ENCODE data around the gene FZD7.

Gene FZD7

DNA sequence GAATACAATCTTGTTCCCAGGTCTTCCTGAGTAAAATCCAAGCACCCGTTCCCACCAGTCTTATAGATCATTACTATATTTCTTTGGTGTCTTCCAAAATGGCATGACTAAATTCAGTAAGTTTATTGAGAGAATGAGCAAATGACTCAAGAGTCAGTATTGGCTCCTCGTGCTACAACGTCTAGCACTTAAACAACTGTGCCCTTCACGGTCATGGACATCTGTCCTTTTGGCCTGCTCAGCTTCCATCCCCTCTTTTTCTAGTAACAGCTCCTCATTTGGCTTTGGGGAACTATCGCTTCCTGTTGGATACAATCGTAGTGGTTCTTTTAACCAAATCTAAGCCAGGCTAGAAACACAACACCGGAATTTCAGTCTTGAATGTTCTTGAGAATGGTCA lies 24.1 kb upstream of the FZD7 start:
- DNase-seq (ENCODE audit: extremely low read depth in 1 of 2, low read depth in 1 of 2) = no peak

DNA sequence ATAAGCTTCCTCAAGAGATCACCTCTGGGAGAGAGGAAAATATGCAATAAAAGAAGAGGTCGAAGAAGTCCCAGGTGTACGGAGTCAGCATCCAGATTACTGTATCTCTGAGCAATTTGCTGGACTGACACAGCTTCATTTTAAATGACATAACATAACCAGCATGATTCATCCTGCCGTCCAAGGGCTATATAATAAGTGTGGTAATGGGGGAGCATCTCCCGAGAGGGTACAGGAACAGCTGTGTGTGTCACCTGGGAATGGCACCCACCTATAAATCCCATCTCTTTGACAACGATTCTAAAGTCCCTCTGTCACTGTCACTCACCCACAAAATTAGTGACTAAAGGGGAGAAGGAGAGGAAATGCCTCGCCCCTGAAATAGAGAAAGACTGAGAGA lies 19.3 kb upstream of the FZD7 start:
- DNase-seq (ENCODE audit: extremely low read depth in 1 of 2, low read depth in 1 of 2) = no peak

- no peak for DNase-seq (ENCODE audit: extremely low read depth in 1 of 2, low read depth in 1 of 2)
Measured at GRCh38 chr2:202014759-202015211, 18.9 kb upstream of the FZD7 start.

DNA sequence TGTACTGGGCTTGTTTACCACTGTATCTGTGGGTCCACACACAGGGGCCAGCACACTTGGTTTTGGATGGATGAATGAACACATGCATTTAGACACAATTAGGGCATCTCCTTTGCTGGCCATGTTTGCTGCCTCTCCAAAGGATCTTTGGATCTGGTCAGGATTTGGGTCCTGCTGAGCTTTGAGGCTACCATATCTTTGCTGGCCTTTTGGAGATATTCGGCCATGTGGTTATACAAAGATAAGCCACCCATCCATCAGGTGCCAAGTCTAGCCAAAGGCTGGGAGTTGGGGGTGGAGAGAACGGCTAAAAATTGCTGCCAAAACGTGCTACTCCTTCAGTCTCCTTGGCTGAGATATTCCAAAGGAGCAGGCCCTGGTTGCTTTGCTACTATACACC lies 18.2 kb upstream of the FZD7 start:
- no peak for DNase-seq (ENCODE audit: extremely low read depth in 1 of 2, low read depth in 1 of 2)

DNA sequence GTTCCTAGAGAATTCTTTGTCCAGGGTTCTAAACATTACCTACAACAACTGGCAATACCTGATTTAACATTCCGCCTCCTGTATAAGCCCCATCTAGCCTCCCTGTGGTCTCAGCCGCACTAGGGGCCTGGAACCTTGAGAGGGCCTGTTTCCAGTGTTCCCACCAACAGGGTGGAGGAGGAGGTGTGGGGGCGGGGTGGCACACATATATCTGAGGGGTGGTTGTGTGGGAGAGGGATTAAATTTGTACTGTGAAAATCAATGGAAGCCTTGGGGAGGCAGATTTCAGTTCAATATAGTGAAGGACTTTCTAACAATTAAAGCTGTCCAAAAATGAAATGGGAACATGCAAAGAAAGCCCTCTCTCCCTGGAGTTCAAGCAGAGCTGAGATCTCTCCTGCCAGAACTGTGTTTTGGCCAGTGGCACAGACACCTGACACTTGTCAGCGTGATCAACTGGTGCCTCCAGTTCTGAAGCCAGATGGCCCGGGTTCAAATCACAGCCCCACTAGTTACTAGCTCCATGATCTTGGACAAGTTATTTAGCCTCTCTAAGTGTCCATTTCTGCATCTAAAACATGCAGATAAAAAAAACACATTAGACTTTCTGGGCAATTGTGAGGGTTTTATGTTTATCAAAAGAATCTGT lies 17.0 kb upstream of the FZD7 start:
- no peak for DNase-seq (ENCODE audit: extremely low read depth in 1 of 2, low read depth in 1 of 2)

DNA sequence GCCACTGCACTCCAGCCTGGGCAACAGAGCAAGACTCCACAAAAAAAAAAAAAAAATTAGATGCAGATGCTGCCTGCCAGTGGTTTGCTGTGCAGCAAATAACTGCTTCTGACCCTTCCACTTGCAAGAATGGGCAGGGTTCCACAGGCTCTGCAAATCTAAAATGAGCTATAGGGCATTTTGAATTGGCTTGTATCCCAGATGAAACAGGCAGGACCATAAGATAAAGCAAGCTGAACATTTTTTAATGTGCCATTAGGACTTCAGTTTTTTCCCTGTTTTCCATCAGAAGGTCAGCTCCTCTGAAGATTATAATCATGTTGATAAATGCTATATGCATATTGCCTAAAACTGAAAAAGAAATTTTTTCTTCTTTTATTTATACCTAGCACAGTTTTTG lies 15.7 kb upstream of the FZD7 start:
- DNase-seq (ENCODE audit: extremely low read depth in 1 of 2, low read depth in 1 of 2) = no peak

- DNase-seq (ENCODE audit: extremely low read depth in 1 of 2, low read depth in 1 of 2) = no peak
Measured at GRCh38 chr2:202018950-202019349, 14.7 kb upstream of the FZD7 start.

GRCh38 chr2:202019689-202020450 lies 13.8 kb upstream of the FZD7 start:
- no peak for DNase-seq (ENCODE audit: extremely low read depth in 1 of 2, low read depth in 1 of 2)

- DNase-seq (ENCODE audit: extremely low read depth in 1 of 2, low read depth in 1 of 2) = no peak
Measured at GRCh38 chr2:202022755-202023154, 10.9 kb upstream of the FZD7 start.

DNA sequence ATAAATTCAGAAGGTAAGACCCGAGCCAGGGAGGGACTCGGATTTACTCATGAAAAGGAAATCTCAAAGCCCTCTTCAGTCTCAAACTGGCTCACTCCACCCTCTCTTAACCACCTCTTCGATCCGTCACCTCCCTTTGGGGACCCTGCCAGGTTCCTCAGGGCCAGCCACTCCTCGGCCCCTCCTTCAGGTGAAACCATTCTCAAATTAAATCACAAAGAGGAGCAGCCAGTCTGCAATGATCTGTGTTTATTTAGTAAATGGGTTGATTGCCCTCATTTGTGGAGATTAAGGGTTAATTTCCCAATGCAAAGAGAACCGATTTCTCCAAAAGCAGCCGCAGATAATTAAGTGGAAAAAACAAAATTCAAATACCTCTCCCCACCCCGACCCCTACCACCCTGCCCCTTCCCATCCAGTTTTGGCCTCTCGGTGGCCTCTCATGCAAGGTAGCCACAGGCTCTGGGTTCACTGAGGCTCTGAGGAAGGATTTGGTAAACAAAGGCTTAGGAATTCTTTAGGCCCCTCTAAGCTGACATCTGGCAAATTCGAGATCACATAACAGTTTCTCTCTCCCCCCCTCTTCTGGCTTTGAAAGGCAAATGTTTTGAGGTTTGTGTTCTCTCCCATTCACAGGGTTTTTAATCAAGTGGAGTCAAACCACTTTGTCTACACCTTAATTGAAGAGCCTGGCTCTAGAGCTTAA lies 10.3 kb upstream of the FZD7 start:
- DNase-seq (ENCODE audit: extremely low read depth in 1 of 2, low read depth in 1 of 2) = no peak

GRCh38 chr2:202023904-202024266 lies 9.8 kb upstream of the FZD7 start:
- no peak for DNase-seq (ENCODE audit: extremely low read depth in 1 of 2, low read depth in 1 of 2)

GRCh38 chr2:202024871-202025270 lies 8.8 kb upstream of the FZD7 start:
- no peak for DNase-seq (ENCODE audit: extremely low read depth in 1 of 2, low read depth in 1 of 2)

- no peak for DNase-seq (ENCODE audit: extremely low read depth in 1 of 2, low read depth in 1 of 2)
Measured at GRCh38 chr2:202025816-202026215, 7.8 kb upstream of the FZD7 start.

- no peak for DNase-seq (ENCODE audit: extremely low read depth in 1 of 2, low read depth in 1 of 2)
Measured at GRCh38 chr2:202026507-202026906, 7.1 kb upstream of the FZD7 start.

DNA sequence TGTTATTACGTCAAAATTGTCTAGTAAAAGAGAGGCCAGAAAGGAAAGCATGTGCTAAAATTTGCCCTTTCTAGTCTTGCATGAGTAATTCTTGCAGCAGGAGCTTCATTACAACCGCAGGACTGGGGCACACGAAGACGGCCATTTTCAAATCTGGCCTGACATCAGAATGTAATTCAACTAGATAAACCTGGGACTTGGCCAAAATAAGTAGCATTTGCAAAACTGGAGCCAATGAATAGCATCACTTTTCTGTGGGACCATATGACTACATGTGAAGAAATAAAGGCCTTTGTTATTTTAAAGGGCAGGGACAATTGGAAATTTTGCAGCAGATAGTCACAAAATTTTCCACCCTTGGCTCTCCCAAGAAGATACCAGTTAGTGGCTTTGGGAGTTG lies 3.0 kb upstream of the FZD7 start:
- no peak for DNase-seq (ENCODE audit: extremely low read depth in 1 of 2, low read depth in 1 of 2)

DNA sequence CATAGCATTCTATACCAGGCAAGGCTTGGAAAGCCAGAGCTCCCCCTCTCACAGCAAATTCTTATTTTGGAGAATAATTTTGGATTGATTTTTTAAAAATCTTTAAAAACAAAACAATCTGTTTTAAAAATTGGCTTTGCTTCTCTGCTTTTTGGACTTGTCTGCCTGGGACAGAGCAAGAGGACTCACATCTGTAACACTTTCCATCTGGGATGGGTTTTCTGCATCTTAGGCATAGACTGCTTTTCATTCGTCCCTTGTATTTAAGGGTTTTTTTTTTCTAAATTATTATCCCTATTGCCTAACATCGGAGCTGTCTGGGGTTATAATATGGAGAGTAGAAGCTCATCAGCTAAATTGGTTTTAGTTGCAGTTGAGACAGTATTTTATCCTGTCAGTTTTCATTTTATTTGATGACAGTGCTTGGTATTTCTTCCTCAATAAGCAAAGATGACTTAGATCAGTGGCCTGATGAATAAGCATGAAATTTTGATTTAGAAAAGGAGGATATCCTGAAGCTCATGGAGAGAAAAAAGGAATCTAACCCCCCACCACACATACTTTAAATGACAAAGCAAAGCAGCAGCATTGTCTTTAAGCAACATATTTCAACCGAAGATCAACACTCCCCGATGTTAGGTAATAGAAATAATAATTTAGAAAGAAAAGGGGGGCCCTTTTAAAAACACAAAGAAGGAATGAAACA lies 2.3 kb upstream of the FZD7 start:
- no peak for DNase-seq (ENCODE audit: extremely low read depth in 1 of 2, low read depth in 1 of 2)

- no peak for DNase-seq (ENCODE audit: extremely low read depth in 1 of 2, low read depth in 1 of 2)
Measured at GRCh38 chr2:202032846-202033316, 774 bp upstream of the FZD7 start.

DNA sequence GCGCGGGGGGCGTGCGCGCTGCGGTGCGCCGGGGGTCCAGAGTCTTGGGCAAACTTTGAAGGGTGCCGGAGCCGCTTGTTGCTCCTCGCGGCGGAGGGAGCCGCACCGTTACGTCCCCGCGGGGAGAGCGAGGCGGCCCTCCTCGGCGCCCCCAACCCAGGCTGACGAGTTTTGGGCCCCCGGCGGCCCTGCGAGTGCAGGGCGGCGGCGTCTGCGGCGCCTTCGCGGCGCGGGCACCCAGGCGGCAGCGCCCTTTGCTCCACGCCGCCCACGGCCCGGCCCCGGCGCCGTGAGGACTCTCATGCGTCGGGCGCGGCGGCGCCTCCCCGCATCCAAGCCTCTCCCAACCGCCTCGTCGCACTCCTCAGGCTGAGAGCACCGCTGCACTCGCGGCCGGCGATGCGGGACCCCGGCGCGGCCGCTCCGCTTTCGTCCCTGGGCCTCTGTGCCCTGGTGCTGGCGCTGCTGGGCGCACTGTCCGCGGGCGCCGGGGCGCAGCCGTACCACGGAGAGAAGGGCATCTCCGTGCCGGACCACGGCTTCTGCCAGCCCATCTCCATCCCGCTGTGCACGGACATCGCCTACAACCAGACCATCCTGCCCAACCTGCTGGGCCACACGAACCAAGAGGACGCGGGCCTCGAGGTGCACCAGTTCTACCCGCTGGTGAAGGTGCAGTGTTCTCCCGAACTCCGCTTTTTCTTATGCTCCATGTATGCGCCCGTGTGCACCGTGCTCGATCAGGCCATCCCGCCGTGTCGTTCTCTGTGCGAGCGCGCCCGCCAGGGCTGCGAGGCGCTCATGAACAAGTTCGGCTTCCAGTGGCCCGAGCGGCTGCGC lies 814 bp downstream of the FZD7 start:
- no peak for DNase-seq (ENCODE audit: extremely low read depth in 1 of 2, low read depth in 1 of 2)

GRCh38 chr2:202035089-202035940 lies 1.7 kb downstream of the FZD7 start:
- DNase-seq (ENCODE audit: extremely low read depth in 1 of 2, low read depth in 1 of 2) = no peak
